Inflammatory macrophage (primary cell): ENCODE data around the gene SLC12A2.

Experiments
- DNase-seq, 2 donors: peaks; one replicate each; pipeline ENCODE4 v3.0.0-alpha.2; 2020 to 2022

The SLC12A2 gene

GRCh38 chr5:128228521-128228920 lies 145.0 kb downstream of the SLC12A2 start:
- no peak for DNase-seq

GRCh38 chr5:128234928-128235641 lies 151.5 kb downstream of the SLC12A2 start:
- no peak for DNase-seq

GRCh38 chr5:128236334-128236733 lies 152.8 kb downstream of the SLC12A2 start:
- DNase-seq, result no peak

GRCh38 chr5:128237000-128237399 lies 153.4 kb downstream of the SLC12A2 start:
- no peak for DNase-seq

GRCh38 chr5:128237546-128237945 lies 154.0 kb downstream of the SLC12A2 start:
- DNase-seq, result no peak
